Measurements from ENCODE around the gene HOXA11.

HOXA11 gene

DNA sequence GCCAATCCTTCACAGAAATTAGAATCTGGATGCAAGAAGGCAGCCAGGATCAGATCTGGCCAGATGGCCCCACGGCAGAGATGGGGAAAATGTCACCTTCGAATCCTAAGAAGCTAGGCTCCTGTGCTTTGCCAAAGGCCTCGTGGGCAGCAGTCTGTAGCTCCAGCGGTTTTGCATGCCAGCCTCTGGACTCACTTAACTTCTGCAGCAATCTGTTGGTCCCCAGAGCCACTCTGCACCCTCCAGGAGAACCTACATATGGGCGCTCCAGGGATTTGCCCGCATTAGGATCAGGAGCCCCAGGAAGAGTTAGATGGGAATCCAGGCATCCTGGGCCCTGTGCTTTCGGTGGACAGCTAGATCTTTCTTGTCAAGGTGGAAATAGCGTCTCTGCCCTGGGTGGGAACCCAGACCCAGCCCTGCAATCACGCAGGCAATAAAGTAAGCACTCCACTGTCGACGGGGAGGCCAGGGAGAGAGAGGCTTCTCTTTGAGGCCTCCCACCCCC, 25.0 kb upstream of the HOXA11 start:
- no peak for DNase-seq (ENCODE audit: low read depth)
- TF ChIP-seq MAX (IDR thresholded peaks at IDR 0.05; ENCODE audit: low read depth, low read length) (no peak), CTCF (IDR thresholded peaks at IDR 0.05; ENCODE audit: low read depth, low read length) (no peak), POLR2A (IDR thresholded peaks at IDR 0.05; ENCODE audit: extremely low read depth, insufficient read length) (no peak), MYC (IDR thresholded peaks at IDR 0.05; ENCODE audit: low read depth, low read length) (no peak)
- no peak overlapping the region for H3K4me3 ChIP-seq (ENCODE audit: low read depth, low read length)

- TF ChIP-seq CTCF (IDR thresholded peaks at IDR 0.05; ENCODE audit: low read depth, low read length) (no peak), MYC (IDR thresholded peaks at IDR 0.05; ENCODE audit: low read depth, low read length) (no peak), POLR2A (IDR thresholded peaks at IDR 0.05; ENCODE audit: extremely low read depth, insufficient read length) (no peak), MAX (IDR thresholded peaks at IDR 0.05; ENCODE audit: low read depth, low read length) (no peak)
- no peak overlapping the region for H3K4me3 ChIP-seq (ENCODE audit: low read depth, low read length)
- no peak for DNase-seq (ENCODE audit: low read depth)
Observed at GRCh38 chr7:27208998-27209397, 24.0 kb upstream of the HOXA11 start.

DNA sequence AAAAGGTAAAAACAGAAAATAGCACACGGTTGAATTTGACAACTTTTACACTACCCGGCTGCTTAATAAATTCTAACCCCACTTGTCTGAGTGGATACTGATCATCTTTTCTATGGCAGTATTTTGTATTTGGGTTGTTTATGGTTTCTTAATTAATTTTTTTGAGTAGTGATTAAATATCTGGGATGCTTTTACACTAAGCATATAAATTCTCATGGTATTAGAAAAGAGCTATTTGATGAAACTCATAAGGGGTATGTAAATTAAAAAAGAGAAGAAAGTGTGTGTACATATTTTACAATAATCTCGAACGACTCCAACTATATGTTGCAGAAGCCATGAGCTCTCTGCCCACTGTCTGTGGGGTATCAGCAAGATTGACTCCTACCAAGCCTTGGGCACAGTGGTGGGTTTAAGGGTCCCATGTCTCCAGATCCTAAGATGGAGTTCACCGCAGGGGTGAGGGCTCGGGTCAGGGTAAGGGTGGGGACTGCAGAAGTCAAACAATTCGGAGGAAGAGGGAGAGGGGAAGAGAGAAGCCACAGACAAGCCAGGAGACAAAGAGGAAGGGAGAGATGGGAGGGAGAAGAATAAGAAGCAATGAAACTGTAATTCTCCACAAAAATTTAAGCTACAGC, 22.4 kb upstream of the HOXA11 start:
- no peak for DNase-seq (ENCODE audit: low read depth)
- no peak for TF ChIP-seq MAX (IDR thresholded peaks at IDR 0.05; ENCODE audit: low read depth, low read length)
- TF ChIP-seq POLR2A (IDR thresholded peaks at IDR 0.05; ENCODE audit: extremely low read depth, insufficient read length), result no peak
- no peak for TF ChIP-seq MYC (IDR thresholded peaks at IDR 0.05; ENCODE audit: low read depth, low read length)
- TF ChIP-seq CTCF (IDR thresholded peaks at IDR 0.05; ENCODE audit: low read depth, low read length), result no peak
- H3K4me3 ChIP-seq (ENCODE audit: low read depth, low read length), result no peak overlapping the region

GRCh38 chr7:27205325-27206280, 20.6 kb upstream of the HOXA11 start:
- H3K4me3 ChIP-seq (ENCODE audit: low read depth, low read length), result no peak overlapping the region
- no peak for DNase-seq (ENCODE audit: low read depth)
- TF ChIP-seq MAX (IDR thresholded peaks at IDR 0.05; ENCODE audit: low read depth, low read length) (no peak), POLR2A (IDR thresholded peaks at IDR 0.05; ENCODE audit: extremely low read depth, insufficient read length) (no peak), CTCF (IDR thresholded peaks at IDR 0.05; ENCODE audit: low read depth, low read length) (no peak), MYC (IDR thresholded peaks at IDR 0.05; ENCODE audit: low read depth, low read length) (no peak)

DNA sequence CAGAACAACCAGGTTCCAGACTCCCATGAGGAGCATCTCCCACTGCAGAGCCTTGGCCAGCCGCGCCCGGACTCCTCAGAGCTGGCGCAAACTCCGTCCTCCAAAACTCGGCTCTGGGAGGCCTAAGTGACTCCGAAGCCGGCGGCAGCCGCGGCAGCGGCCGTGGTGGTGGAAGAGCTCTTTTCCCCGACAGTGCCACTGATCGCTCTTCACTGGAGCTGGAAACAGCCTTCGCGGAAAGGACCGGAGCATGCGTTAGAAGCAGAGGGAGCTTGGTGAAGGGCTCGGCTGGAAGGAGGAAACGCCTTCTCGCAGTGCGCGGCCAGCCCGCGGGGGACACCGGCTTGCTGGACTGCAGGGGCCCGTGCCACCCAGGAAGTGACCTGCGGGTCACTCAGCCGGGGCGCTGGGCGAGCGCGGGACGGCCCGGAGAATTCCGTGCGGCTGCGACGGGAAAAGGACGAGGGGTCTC, 19.9 kb upstream of the HOXA11 start:
- no peak overlapping the region for H3K4me3 ChIP-seq (ENCODE audit: low read depth, low read length)
- no peak for DNase-seq (ENCODE audit: low read depth)
- TF ChIP-seq CTCF (IDR thresholded peaks at IDR 0.05; ENCODE audit: low read depth, low read length) (no peak), POLR2A (IDR thresholded peaks at IDR 0.05; ENCODE audit: extremely low read depth, insufficient read length) (no peak), MAX (IDR thresholded peaks at IDR 0.05; ENCODE audit: low read depth, low read length) (no peak), MYC (IDR thresholded peaks at IDR 0.05; ENCODE audit: low read depth, low read length) (no peak)
